A549 (cell line): ENCODE data around the gene CHD1. TPM values are rescaled to one million over a fixed set of nuclear protein-coding genes. Genes with fewer than 3 reads are reported as not detected.

Experiments used
- ATAC-seq, 2 experiments: fragments of 200-7000 bp in 1 of 2; fragments of >200 bp in 1 of 2; cut with Nextera tagmentation in 1 of 2; cut with Tn5 transposase in 1 of 2; 3 replicates each; pipeline versions ENCODE4 v1.8.0 to v1.9.1; 2018 to 2020; ENCODE audit warnings: mild to moderate bottlenecking in 1 of 2, moderate library complexity in 1 of 2
- CTCF ChIA-PET: fragments of 300-600 bp; sonication (Branson Sonifier 250); formaldehyde crosslinking; extraction: SDS; loops from one replicate; lab custom pipeline; 2021; ENCODE audit warnings: antibody characterized with exemption, inconsistent platforms; lab: Yijun Ruan, JAX
- POLR2A ChIA-PET: fragments of 350-600 bp; formaldehyde crosslinking; extraction: SDS; loops from one replicate; lab custom pipeline; 2021; ENCODE audit warnings: antibody characterized with exemption, inconsistent platforms; lab: Yijun Ruan, JAX
- DNase-seq, 2 experiments: peaks; one replicate each; pipeline versions ENCODE4 v3.0.0 to v3.0.0-alpha.2; 2011 to 2016; ENCODE audit warnings: low read depth in 1 of 2, low spot score in 1 of 2
- FAIRE-seq: peaks from 2 replicates; lab custom pipeline; 2011; peaks lifted over from hg19 to GRCh38; lab: Jason Lieb, UNC
- H3K27ac ChIP-seq, 2 experiments: fragments of >200 bp; sonication (Bioruptor Twin); formaldehyde crosslinking; 3 replicates each; pipeline ENCODE4 v1.5.1; 2016 to 2017
- H3K4me1 ChIP-seq: fragments of >200 bp; sonication (Bioruptor Twin); formaldehyde crosslinking; 3 replicates; pipeline ENCODE4 v1.6.1; 2016
- H3K4me2 ChIP-seq: fragments of >200 bp; sonication (Bioruptor Twin); formaldehyde crosslinking; 3 replicates; pipeline ENCODE4 v1.6.1; 2016
- H3K4me3 ChIP-seq: fragments of >200 bp; sonication (Bioruptor Twin); formaldehyde crosslinking; 3 replicates; pipeline ENCODE4 v1.5.1; 2016
- H3K9me3 ChIP-seq: fragments of >200 bp; sonication (Bioruptor Twin); formaldehyde crosslinking; 3 replicates; pipeline ENCODE4 v1.6.1; 2016
- BHLHE40 ChIP-seq: IDR thresholded peaks from 2 replicates; pipeline ENCODE4 v1.6.1; 2012; ENCODE audit warnings: low read depth, low read length, inconsistent platforms
- CBX2 ChIP-seq: fragments of 200-600 bp; sonication (generic); IDR thresholded peaks from 2 replicates; pipeline ENCODE4 v1.6.1; 2016; ENCODE audit warnings: low read depth, mild to moderate bottlenecking, borderline replicate concordance
- CBX8 ChIP-seq: fragments of 200-600 bp; sonication (generic); IDR thresholded peaks from 2 replicates; pipeline ENCODE4 v1.6.1; 2016
- CHD2 ChIP-seq: fragments of 150-350 bp; IDR thresholded peaks from 2 replicates; pipeline ENCODE4 v1.6.1; 2014; ENCODE audit warnings: low read length; ENCODE audit not compliant: partially characterized antibody
- EHF ChIP-seq: fragments of 250-450 bp; sonication (Bioruptor Pico); IDR thresholded peaks from 2 replicates; pipeline ENCODE4 v1.5.0; 2020; ENCODE audit warnings: mild to moderate bottlenecking
- ELK1 ChIP-seq: fragments of 150-350 bp; IDR thresholded peaks from 2 replicates; pipeline ENCODE4 v1.6.1; 2014; ENCODE audit warnings: low read depth, mild to moderate bottlenecking, low read length
- FOSB ChIP-seq: fragments of 250-450 bp; sonication (Bioruptor Pico); IDR thresholded peaks from 2 replicates; pipeline ENCODE4 v1.5.0; 2020; ENCODE audit warnings: mild to moderate bottlenecking, moderate library complexity
- FOXS1 ChIP-seq: fragments of 250-450 bp; sonication (Bioruptor Pico); IDR thresholded peaks from 2 replicates; pipeline ENCODE4 v1.5.0; 2020; ENCODE audit warnings: mild to moderate bottlenecking, moderate library complexity
- GATA3 ChIP-seq: IDR thresholded peaks from 2 replicates; pipeline ENCODE4 v1.6.1; 2012; ENCODE audit warnings: borderline replicate concordance
- HDAC2 ChIP-seq: fragments of 200-600 bp; sonication (generic); IDR thresholded peaks from 2 replicates; pipeline ENCODE4 v1.6.1; 2016
- HEYL ChIP-seq: fragments of 250-450 bp; sonication (Bioruptor Pico); IDR thresholded peaks from 2 replicates; pipeline ENCODE4 v1.8.0; 2021; ENCODE audit warnings: mild to moderate bottlenecking, moderate library complexity
- HOXA7 ChIP-seq: fragments of 250-450 bp; sonication (Bioruptor Pico); IDR thresholded peaks from 2 replicates; pipeline ENCODE4 v1.5.0; 2020; ENCODE audit warnings: mild to moderate bottlenecking, moderate library complexity
- HOXB13 ChIP-seq: fragments of 250-450 bp; sonication (Bioruptor Pico); IDR thresholded peaks from 2 replicates; pipeline ENCODE4 v1.5.0; 2020; ENCODE audit warnings: low read depth, mild to moderate bottlenecking, moderate library complexity
- JUNB ChIP-seq: fragments of >200 bp; sonication (Bioruptor Twin); formaldehyde crosslinking; IDR thresholded peaks from 2 replicates; pipeline ENCODE4 v1.6.1; 2016
- MAFK ChIP-seq: fragments of 450-650 bp; IDR thresholded peaks from 2 replicates; pipeline ENCODE4 v1.6.1; 2014; ENCODE audit not compliant: partially characterized antibody
- NFE2L2 ChIP-seq: fragments of 150-350 bp; conservative IDR thresholded peaks from 2 replicates; pipeline ENCODE4 v1.6.1; 2014; ENCODE audit warnings: low read length
- NPAS2 ChIP-seq: fragments of 250-450 bp; sonication (Bioruptor Pico); IDR thresholded peaks from 2 replicates; pipeline ENCODE4 v1.8.0; 2022; ENCODE audit warnings: mild to moderate bottlenecking, moderate library complexity, borderline replicate concordance
- NR3C1 ChIP-seq: fragments of >200 bp; sonication (Bioruptor Twin); formaldehyde crosslinking; IDR thresholded peaks from 3 replicates; pipeline ENCODE4 v1.6.1; 2017
- PHF8 ChIP-seq: fragments of 200-600 bp; sonication (generic); IDR thresholded peaks from 2 replicates; pipeline ENCODE4 v1.6.1; 2016; ENCODE audit warnings: low read depth, mild to moderate bottlenecking, antibody characterized with exemption, moderate library complexity, borderline replicate concordance
- POLR2A ChIP-seq: IDR thresholded peaks from 2 replicates; pipeline ENCODE4 v1.6.1; 2012; ENCODE audit warnings: mild to moderate bottlenecking, low read length
- POLR2AphosphoS2 ChIP-seq: conservative IDR thresholded peaks from 2 replicates; pipeline ENCODE4 v1.6.1; 2012; ENCODE audit warnings: low read length, improper control_type of control experiment, inconsistent platforms
- RARB ChIP-seq: fragments of 250-450 bp; sonication (Bioruptor Pico); IDR thresholded peaks from 2 replicates; pipeline ENCODE4 v1.8.0; 2021; ENCODE audit warnings: mild to moderate bottlenecking, moderate library complexity
- RCOR1 ChIP-seq: fragments of 150-350 bp; IDR thresholded peaks from 2 replicates; pipeline ENCODE4 v1.6.1; 2014; ENCODE audit warnings: antibody characterized with exemption, low read length, low read depth
- REST ChIP-seq: fragments of 200-600 bp; sonication (generic); IDR thresholded peaks from 2 replicates; pipeline ENCODE4 v1.6.1; 2016; ENCODE audit warnings: antibody characterized with exemption, mild to moderate bottlenecking, moderate library complexity
- RFX5 ChIP-seq: fragments of 450-650 bp; IDR thresholded peaks from 2 replicates; pipeline ENCODE4 v1.7.1; 2014; ENCODE audit warnings: antibody characterized with exemption, mild to moderate bottlenecking, moderate library complexity
- SMC3 ChIP-seq: fragments of >200 bp; sonication (Bioruptor Twin); formaldehyde crosslinking; IDR thresholded peaks from 3 replicates; pipeline ENCODE4 v1.6.1; 2018; ENCODE audit warnings: inconsistent platforms
- SREBF2 ChIP-seq: fragments of 450-650 bp; IDR thresholded peaks from 2 replicates; pipeline ENCODE4 v1.6.1; 2014; ENCODE audit warnings: mild to moderate bottlenecking, moderate library complexity
- TP53 ChIP-seq: fragments of 250-450 bp; sonication (Bioruptor Pico); IDR thresholded peaks from 2 replicates; pipeline ENCODE4 v1.5.0; 2021; ENCODE audit warnings: mild to moderate bottlenecking, moderate library complexity
- WGBS: methylation state at CpG from one replicate; pipeline ENCODE4 v1.1.6; 2017; ENCODE audit errors: missing lambda C conversion rate; 5-methylcytosine and 5-hydroxymethylcytosine counted together
- polyA plus RNA-seq, 4 experiments: library from polyadenylated mRNA; depleted of rRNA in 3 of 4; stranded (reverse); fragments of >200 nt; fragmentation: RNase III in 1 of 4; extraction: RNeasy Plus Mini Kit Qiagen cat#74134 plus additional on column Dnase treatment in 1 of 4; gene quantifications; 2 replicates in 3 of 4; 3 replicates in 1 of 4; pipeline ENCODE4 v1.2.3, GENCODE V29; 2011 to 2017
- TF ChIP-seq, protein P1 (sequence below): fragments of >200 bp; sonication (Bioruptor Twin); formaldehyde crosslinking; IDR thresholded peaks from 3 replicates; pipeline ENCODE4 v1.5.1; 2016
- TF ChIP-seq, protein P2 (sequence below): IDR thresholded peaks from 2 replicates; pipeline ENCODE4 v1.6.1; 2012
- TF ChIP-seq, protein P3 (sequence below): IDR thresholded peaks from 2 replicates; pipeline ENCODE4 v1.6.1; 2012; ENCODE audit warnings: low read depth, borderline replicate concordance

The CHD1 gene
- polyA plus RNA-seq, 2 of the 4 experiments (the other 2 are of a cell fraction): 25.9 to 53.9 TPM

DNA sequence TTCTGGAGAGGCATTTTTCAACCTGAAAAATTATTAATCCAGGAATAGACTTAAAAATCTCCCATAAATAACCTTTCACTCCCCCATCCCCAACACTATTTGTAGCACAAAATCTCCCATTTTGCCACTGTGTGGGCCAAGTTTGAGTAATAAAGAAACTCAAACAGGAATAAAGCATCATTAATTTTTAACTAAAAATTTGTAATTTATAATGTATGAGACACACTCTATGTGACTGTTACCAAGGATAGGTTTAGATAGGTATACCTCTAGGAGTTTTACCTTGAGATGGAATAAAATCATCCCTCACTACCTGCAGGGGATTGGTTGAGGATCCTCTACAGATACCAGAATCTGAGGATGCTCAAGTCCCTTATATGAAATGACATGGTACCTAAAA is 30.1 kb downstream of the CHD1 start:
- ATAC-seq: no peak
- CTCF ChIA-PET: interaction anchor here (1.0 kb wide), 1 partner anchor 162 kb away, joined by 3 read pairs; no protein-coding TSS in a partner anchor
- Histone ChIP-seq H3K4me2 (no peak overlapping the region), H3K27ac (no peak overlapping the region), H3K4me3 (no peak overlapping the region)
- DNase-seq: no peak
- TF ChIP-seq POLR2A: no peak
- no peak for TF ChIP-seq GATA3
- no peak for TF ChIP-seq TP53 (CRISPR knock-in tag)
- TF ChIP-seq NR3C1: no peak
- no peak for TF ChIP-seq SMC3
- TF ChIP-seq SREBF2: no peak
- TF ChIP-seq, protein P1, sequence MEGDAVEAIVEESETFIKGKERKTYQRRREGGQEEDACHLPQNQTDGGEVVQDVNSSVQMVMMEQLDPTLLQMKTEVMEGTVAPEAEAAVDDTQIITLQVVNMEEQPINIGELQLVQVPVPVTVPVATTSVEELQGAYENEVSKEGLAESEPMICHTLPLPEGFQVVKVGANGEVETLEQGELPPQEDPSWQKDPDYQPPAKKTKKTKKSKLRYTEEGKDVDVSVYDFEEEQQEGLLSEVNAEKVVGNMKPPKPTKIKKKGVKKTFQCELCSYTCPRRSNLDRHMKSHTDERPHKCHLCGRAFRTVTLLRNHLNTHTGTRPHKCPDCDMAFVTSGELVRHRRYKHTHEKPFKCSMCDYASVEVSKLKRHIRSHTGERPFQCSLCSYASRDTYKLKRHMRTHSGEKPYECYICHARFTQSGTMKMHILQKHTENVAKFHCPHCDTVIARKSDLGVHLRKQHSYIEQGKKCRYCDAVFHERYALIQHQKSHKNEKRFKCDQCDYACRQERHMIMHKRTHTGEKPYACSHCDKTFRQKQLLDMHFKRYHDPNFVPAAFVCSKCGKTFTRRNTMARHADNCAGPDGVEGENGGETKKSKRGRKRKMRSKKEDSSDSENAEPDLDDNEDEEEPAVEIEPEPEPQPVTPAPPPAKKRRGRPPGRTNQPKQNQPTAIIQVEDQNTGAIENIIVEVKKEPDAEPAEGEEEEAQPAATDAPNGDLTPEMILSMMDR: no peak
- TF ChIP-seq NPAS2 (CRISPR knock-in tag): no peak
- TF ChIP-seq, protein P2, sequence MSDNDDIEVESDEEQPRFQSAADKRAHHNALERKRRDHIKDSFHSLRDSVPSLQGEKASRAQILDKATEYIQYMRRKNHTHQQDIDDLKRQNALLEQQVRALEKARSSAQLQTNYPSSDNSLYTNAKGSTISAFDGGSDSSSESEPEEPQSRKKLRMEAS: no peak
- TF ChIP-seq PHF8: no peak
- TF ChIP-seq HOXB13 (CRISPR knock-in tag): no peak
- no peak for TF ChIP-seq CHD2
- TF ChIP-seq BHLHE40: no peak
- TF ChIP-seq POLR2AphosphoS2: no peak
- no peak for TF ChIP-seq HDAC2
- no peak for TF ChIP-seq NFE2L2
- TF ChIP-seq REST: no peak
- TF ChIP-seq, all 56 proteins: peak for 0
- Histone ChIP-seq H3K9me3 (no peaks in the 10 kb centered on the region), H3K4me1 (peaks cover 10% of the 10 kb centered on the region)
- FAIRE-seq: no peak
- POLR2A ChIA-PET: no interaction called here

GRCh38 chr5:98891591-98891990 is 37.2 kb downstream of the CHD1 start:
- DNase-seq: no peak
- FAIRE-seq: no peak
- TF ChIP-seq CBX2 (no peak), JUNB (no peak), ELK1 (no peak), SREBF2 (no peak), RCOR1 (no peak), HEYL (CRISPR knock-in tag) (no peak), EHF (CRISPR knock-in tag) (no peak), MAFK (no peak), RARB (CRISPR knock-in tag) (no peak), TP53 (CRISPR knock-in tag) (no peak), HOXA7 (no peak), CBX8 (no peak), NFE2L2 (no peak), RFX5 (no peak), FOSB (no peak), CHD2 (no peak), FOXS1 (CRISPR knock-in tag) (no peak), POLR2A (no peak)
- TF ChIP-seq, protein P2: no peak
- TF ChIP-seq, protein P3, sequence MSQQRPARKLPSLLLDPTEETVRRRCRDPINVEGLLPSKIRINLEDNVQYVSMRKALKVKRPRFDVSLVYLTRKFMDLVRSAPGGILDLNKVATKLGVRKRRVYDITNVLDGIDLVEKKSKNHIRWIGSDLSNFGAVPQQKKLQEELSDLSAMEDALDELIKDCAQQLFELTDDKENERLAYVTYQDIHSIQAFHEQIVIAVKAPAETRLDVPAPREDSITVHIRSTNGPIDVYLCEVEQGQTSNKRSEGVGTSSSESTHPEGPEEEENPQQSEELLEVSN: no peak
- H3K27ac ChIP-seq: no peak overlapping the region
- H3K4me1 ChIP-seq: no peaks in the 10 kb centered on the region
- no peak overlapping the region for H3K4me3 ChIP-seq
- ATAC-seq: no peak
- ChIA-PET CTCF (no interaction called here), POLR2A (no interaction called here)
- H3K4me2 ChIP-seq: no peak overlapping the region
- 55% methylated on average over 1 of the region's 1 CpG for WGBS
- H3K9me3 ChIP-seq: no peaks in the 10 kb centered on the region
